GF-D8 (cell line): Measurements from ENCODE around the gene WWP2.

Source experiments
- DNase-seq: peaks from one replicate; lab custom pipeline; 2025; lab: John Stamatoyannopoulos, UW

Gene WWP2

GRCh38 chr16:69890114-69890891 lies 128.2 kb downstream of the WWP2 start:
- DNase-seq, result no peak

- no peak for DNase-seq
Observed at GRCh38 chr16:69890892-69891282, 128.8 kb downstream of the WWP2 start.

- DNase-seq, result no peak
Observed at GRCh38 chr16:69892378-69892777, 130.2 kb downstream of the WWP2 start.

- DNase-seq, result no peak
Observed at GRCh38 chr16:69893106-69893505, 131.0 kb downstream of the WWP2 start.

GRCh38 chr16:69894676-69895075 lies 132.5 kb downstream of the WWP2 start:
- no peak for DNase-seq

GRCh38 chr16:69903865-69904415 lies 141.8 kb downstream of the WWP2 start:
- no peak for DNase-seq

- no peak for DNase-seq
Observed at GRCh38 chr16:69904495-69905170, 142.5 kb downstream of the WWP2 start.

GRCh38 chr16:69905171-69905555 lies 143.0 kb downstream of the WWP2 start:
- DNase-seq, result no peak

- no peak for DNase-seq
Observed at GRCh38 chr16:69906838-69907401, 144.8 kb downstream of the WWP2 start.

GRCh38 chr16:69909043-69909442 lies 146.9 kb downstream of the WWP2 start:
- DNase-seq, result no peak

GRCh38 chr16:69909760-69910159 lies 147.6 kb downstream of the WWP2 start:
- DNase-seq, result no peak

GRCh38 chr16:69910964-69911363 lies 148.8 kb downstream of the WWP2 start:
- DNase-seq, result no peak

GRCh38 chr16:69916462-69916861 lies 154.3 kb downstream of the WWP2 start:
- no peak for DNase-seq

GRCh38 chr16:69917311-69917710 lies 155.2 kb downstream of the WWP2 start:
- no peak for DNase-seq

- no peak for DNase-seq
Observed at GRCh38 chr16:69917739-69918138, 155.6 kb downstream of the WWP2 start.

GRCh38 chr16:69918241-69918640 lies 156.1 kb downstream of the WWP2 start:
- no peak for DNase-seq

GRCh38 chr16:69921127-69921526 lies 159.0 kb downstream of the WWP2 start:
- no peak for DNase-seq

GRCh38 chr16:69922200-69922599 lies 160.1 kb downstream of the WWP2 start:
- DNase-seq, result no peak

GRCh38 chr16:69924041-69924775 lies 162.1 kb downstream of the WWP2 start:
- DNase-seq, result no peak

- no peak for DNase-seq
Observed at GRCh38 chr16:69924777-69925191, 162.7 kb downstream of the WWP2 start.

- no peak for DNase-seq
Observed at GRCh38 chr16:69925311-69925710, 163.2 kb downstream of the WWP2 start.

- no peak for DNase-seq
Observed at GRCh38 chr16:69926241-69926640, 164.1 kb downstream of the WWP2 start.
